Ovary (tissue), 9 donors: Measurements from ENCODE around the gene FKBP2. TPM values are rescaled to one million over a fixed set of nuclear protein-coding genes. Genes with fewer than 3 reads are reported as not detected.

Experiments used
- DNase-seq, 5 donors: peaks; one replicate each; pipeline ENCODE4 v3.0.0-alpha.2; 2019 to 2020
- H3K27ac ChIP-seq, 2 donors: fragments of 200-600 bp; one replicate each; pipeline versions ENCODE4 v1.5.1 to v1.8.0; 2019 to 2022
- H3K27me3 ChIP-seq: fragments of 200-600 bp; one replicate; pipeline ENCODE4 v1.8.0; 2022
- H3K36me3 ChIP-seq: fragments of 200-600 bp; sonication (generic); one replicate; pipeline ENCODE4 v1.5.1; 2019
- H3K4me1 ChIP-seq: one replicate; pipeline ENCODE4 v1.8.1; 2013; ENCODE audit warnings: mild to moderate bottlenecking, moderate library complexity; ENCODE audit not compliant: insufficient read depth
- H3K4me3 ChIP-seq: fragments of 200-600 bp; sonication (generic); one replicate; pipeline ENCODE4 v1.5.1; 2017
- H3K9me3 ChIP-seq, 2 donors: fragments of 200-600 bp in 1 of 2; sonication (generic) in 1 of 2; one replicate each; pipeline versions ENCODE4 v1.5.1 to v1.8.1; 2013 to 2019; ENCODE audit warnings: mild to moderate bottlenecking in 1 of 2, moderate library complexity in 1 of 2
- CTCF ChIP-seq, 3 donors: fragments of 450-650 bp in 2 of 3; fragments of 200-600 bp in 1 of 3; IDR thresholded peaks; one replicate each; pipeline versions ENCODE4 v1.5.1 to v1.8.0; 2016 to 2022; ENCODE audit warnings: antibody characterized with exemption in 3 of 3, mild to moderate bottlenecking in 1 of 3
- EP300 ChIP-seq: sonication (generic); formaldehyde crosslinking; IDR thresholded peaks from one replicate; pipeline ENCODE4 v1.6.1; 2017; ENCODE audit warnings: antibody characterized with exemption
- POLR2A ChIP-seq: fragments of 450-650 bp; IDR thresholded peaks from one replicate; pipeline ENCODE4 v1.6.1; 2017; ENCODE audit warnings: antibody characterized with exemption, mild to moderate bottlenecking, moderate library complexity
- WGBS, 3 donors: extraction: QIAGEN DNeasy Blood & Tissue Kit in 1 of 3; methylation state at CpG; one replicate each; pipeline versions ENCODE4 v1.1.5 to v1.1.7; 2013 to 2017; 5-methylcytosine and 5-hydroxymethylcytosine counted together
- intact Hi-C, 4 donors: fragments of 100-400 bp; cut with DNase I; formaldehyde crosslinking; loops; one replicate each; pipeline versions ENCODE4 v1.11.0 to v1.15.1; 2022 to 2023
- polyA plus RNA-seq, 2 donors: library from polyadenylated mRNA; stranded (reverse); fragments of 200-250 nt in 1 of 2; fragments of 350-450 nt in 1 of 2; fragmentation: Illumina TruSeq in 1 of 2; extraction: RNeasy Lipid Tissue Mini Kit (QIAGEN cat#74804) in 1 of 2; gene quantifications; one replicate each; pipeline ENCODE4 v1.2.3, GENCODE V29; 2013 to 2014
- total RNA-seq, 7 donors: library from RNA; depleted of rRNA in 2 of 7; stranded (reverse); fragments of >200 nt in 2 of 7; fragmentation: NEBNext Ultra II Directional in 3 of 7; extraction: Animal tissue kit (Norgen Biotek cat#: 25700) in 3 of 7; gene quantifications; one replicate each; pipeline versions ENCODE4 v1.1.0 to v1.2.4, GENCODE V29; 2016 to 2023
- donor health status: DM: no; HTN: no; CAD: no; lungs with moderate emphysema.
- donor health status: DM: no; HTN: no; CAD: no.
- donor health status: Bipolar disorder and iron deficiency.
- donor health status: DM: yes; HTN: yes; CAD: no.
- donor health status: DM: no; HTN: no; CAD: no.
- donor health status: DM: yes; HTN: yes; CAD: no.

FKBP2 gene
- total and polyA plus RNA-seq, 9 donors: 25.1 to 132 (median 49.5) TPM

DNA sequence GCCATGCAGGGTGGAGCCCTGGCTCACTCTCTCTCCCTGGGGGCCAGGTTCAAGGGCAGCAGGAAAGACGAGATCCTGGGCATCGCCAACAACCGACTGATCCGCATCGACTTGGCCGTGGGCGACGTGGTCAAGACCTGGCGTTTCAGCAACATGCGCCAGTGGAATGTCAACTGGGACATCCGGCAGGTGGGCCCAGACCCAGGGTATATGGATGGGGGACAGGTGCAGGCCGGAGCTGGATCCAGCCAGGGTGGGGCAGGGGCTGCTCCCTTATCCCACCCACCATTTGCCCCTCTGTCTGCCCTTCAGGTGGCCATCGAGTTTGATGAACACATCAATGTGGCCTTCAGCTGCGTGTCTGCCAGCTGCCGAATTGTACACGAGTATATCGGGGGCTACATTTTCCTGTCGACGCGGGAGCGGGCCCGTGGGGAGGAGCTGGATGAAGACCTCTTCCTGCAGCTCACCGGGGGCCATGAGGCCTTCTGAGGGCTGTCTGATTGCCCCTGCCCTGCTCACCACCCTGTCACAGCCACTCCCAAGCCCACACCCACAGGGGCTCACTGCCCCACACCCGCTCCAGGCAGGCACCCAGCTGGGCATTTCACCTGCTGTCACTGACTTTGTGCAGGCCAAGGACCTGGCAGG, 17.8 kb upstream of the FKBP2 start:
- H3K36me3 ChIP-seq: no peaks in the 10 kb centered on the region
- peak; percentile 24 to 57 (median 30) for DNase-seq
- no peaks in the 10 kb centered on the region for H3K27me3 ChIP-seq
- H3K9me3 ChIP-seq: no peaks in the 10 kb centered on the region
- intact Hi-C loops: no loop called here
- H3K27ac ChIP-seq: no peak overlapping the region
- no peak overlapping the region for H3K4me3 ChIP-seq
- TF ChIP-seq POLR2A: no peak
- no peak for TF ChIP-seq CTCF (IDR thresholded peaks at IDR 0.05)
- TF ChIP-seq EP300: no peak
- WGBS, 3 donors: 63 to 70% (median 67%) methylated on average over 24 of the region's 24 CpGs
- H3K4me1 ChIP-seq: peaks cover 20% of the 10 kb centered on the region

GRCh38 chr11:64224151-64224890, 16.6 kb upstream of the FKBP2 start:
- intact Hi-C loops: no loop called here
- H3K36me3 ChIP-seq: no peaks in the 10 kb centered on the region
- no peak overlapping the region for H3K27ac ChIP-seq
- peak; percentile 16 to 41 (median 31) for DNase-seq
- WGBS, 3 donors: 84 to 88% (median 87%) methylated on average over 8 to 17 of the region's 17 CpGs
- H3K4me3 ChIP-seq: no peak overlapping the region
- TF ChIP-seq POLR2A: no peak
- no peak for TF ChIP-seq CTCF (IDR thresholded peaks at IDR 0.05)
- no peak for TF ChIP-seq EP300
- no peaks in the 10 kb centered on the region for H3K9me3 ChIP-seq
- peaks cover 20% of the 10 kb centered on the region for H3K4me1 ChIP-seq
- no peaks in the 10 kb centered on the region for H3K27me3 ChIP-seq

- Histone ChIP-seq H3K9me3 (no peaks in the 10 kb centered on the region), H3K27me3 (no peaks in the 10 kb centered on the region), H3K4me3 (peak overlapping the region; percentile 64), H3K27ac (peak overlapping the region; percentile 52 to 62), H3K4me1 (peaks cover 23% of the 10 kb centered on the region), H3K36me3 (no peaks in the 10 kb centered on the region)
- peak; percentile 12 to 50 (median 43) for DNase-seq
- intact Hi-C loops: no loop called here
- no peak for TF ChIP-seq EP300
- TF ChIP-seq CTCF (IDR thresholded peaks at IDR 0.05): no peak
- no peak for TF ChIP-seq POLR2A
- WGBS, 3 donors: 62 to 67% (median 65%) methylated on average over 22 of the region's 22 CpGs
Observed at GRCh38 chr11:64224891-64225607, 15.8 kb upstream of the FKBP2 start.

DNA sequence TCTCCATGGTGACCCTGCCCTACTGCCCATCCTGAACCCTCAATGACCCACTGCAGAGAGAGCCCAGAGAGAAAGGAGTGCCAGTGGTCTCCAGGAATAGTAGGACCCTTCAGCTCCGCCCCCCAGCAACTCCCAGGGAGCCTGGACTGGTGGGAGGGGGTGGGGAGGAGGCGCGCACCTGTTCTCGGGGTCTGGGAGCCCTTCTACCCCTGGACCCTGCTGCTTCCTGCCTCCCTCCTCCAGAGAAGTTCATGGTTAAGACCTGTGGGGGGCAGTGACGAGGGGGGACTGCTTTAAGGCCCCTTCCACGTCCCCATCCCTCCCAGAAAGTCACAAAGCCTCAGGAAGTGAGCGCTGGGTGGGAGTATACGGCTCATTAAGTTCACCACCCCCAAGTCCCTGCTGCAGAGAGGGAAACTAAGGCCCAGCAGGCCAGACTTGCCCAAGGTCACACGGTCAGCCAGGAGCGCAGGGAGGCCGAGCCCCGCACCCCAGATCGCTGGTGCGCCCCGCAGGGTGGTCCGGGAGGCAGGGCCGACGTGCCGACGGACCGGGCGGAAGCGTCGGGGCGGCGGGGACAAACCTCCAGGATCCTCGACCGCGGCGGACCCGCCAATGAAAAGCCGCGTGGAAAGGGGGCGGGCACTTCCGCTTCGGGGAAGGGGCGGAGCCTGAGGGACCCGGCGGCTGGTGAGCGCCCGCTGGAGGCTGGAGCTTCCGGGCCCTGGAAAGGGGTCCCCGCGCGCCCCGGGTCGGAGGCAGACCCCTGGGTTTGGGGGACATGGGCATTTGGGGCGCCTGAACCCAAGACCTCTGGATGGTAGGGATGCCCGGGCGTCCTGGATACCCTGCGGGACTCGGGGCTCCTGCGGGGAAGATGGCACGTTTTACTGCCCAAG, 15.0 kb upstream of the FKBP2 start, which contains the start of the genes NUDT22 and TRPT1:
Gene NUDT22, plus strand, starts transcription at position 667 of the 899 bp plus-strand sequence. CDS start 379 bp downstream, outside the sequence.
Gene TRPT1, minus strand, starts transcription at position 579 of the 899 bp plus-strand sequence. Its CDS starts 326 bp downstream, at position 253.
- TF ChIP-seq CTCF (IDR thresholded peaks at IDR 0.05) (peak in 2 of 3 donors; percentile 10 to 16), EP300 (no peak), POLR2A (peak; percentile 92)
- no peaks in the 10 kb centered on the region for H3K36me3 ChIP-seq
- peak within 1 kb of the TSS; percentile 64 for H3K4me3 ChIP-seq
- peak; percentile 90 to 95 (median 93) for DNase-seq
- H3K9me3 ChIP-seq: no peaks in the 10 kb centered on the region
- peaks cover 23% of the 10 kb centered on the region for H3K4me1 ChIP-seq
- intact Hi-C loops: no loop called here
- H3K27me3 ChIP-seq: no peaks in the 10 kb centered on the region
- WGBS, 3 donors: 0 to 1% (median 0%) methylated on average over 40 to 54 of the region's 54 CpGs
- H3K27ac ChIP-seq: peak within 1 kb of the TSS; percentile 52 to 62
